IgD-negative memory B cell (primary cell): Measurements from ENCODE around the gene ZDHHC24. TPM values are rescaled to one million over a fixed set of nuclear protein-coding genes. Genes with fewer than 3 reads are reported as not detected.

Experiments used
- H3K27ac Mint-ChIP-seq, 3 donors: one replicate each; pipeline ENCODE4 v1.8.0; 2020 to 2022; ENCODE audit warnings: mild to moderate bottlenecking in 3 of 3, mixed read lengths in 3 of 3, moderate library complexity in 1 of 3
- H3K27me3 Mint-ChIP-seq: one replicate; pipeline ENCODE4 v1.8.0; 2021; ENCODE audit warnings: mixed read lengths
- H3K36me3 Mint-ChIP-seq: one replicate; pipeline ENCODE4 v1.8.0; 2020; ENCODE audit warnings: mild to moderate bottlenecking, mixed read lengths
- H3K4me1 Mint-ChIP-seq, 3 donors: one replicate each; pipeline ENCODE4 v1.8.0; 2020 to 2022; ENCODE audit warnings: mixed read lengths in 3 of 3, mild to moderate bottlenecking in 1 of 3
- H3K4me3 Mint-ChIP-seq, 4 donors: one replicate each; pipeline ENCODE4 v1.8.0; 2020 to 2022; ENCODE audit warnings: mild to moderate bottlenecking in 4 of 4, mixed read lengths in 4 of 4, moderate library complexity in 3 of 4
- H3K9me3 Mint-ChIP-seq, 3 donors: one replicate each; pipeline ENCODE4 v1.8.0; 2020 to 2021; ENCODE audit warnings: mixed read lengths in 3 of 3, mild to moderate bottlenecking in 1 of 3
- polyA plus RNA-seq: library from polyadenylated mRNA; unstranded; fragments of 300-500 nt; fragmentation: Illumina TruSeq; gene quantifications from one replicate; pipeline ENCODE4 v1.2.3, GENCODE V29; 2021

The ZDHHC24 gene
- polyA plus RNA-seq, 1 donor from 2014 or later: 21.6 TPM

GRCh38 chr11:66510990-66511339 is 34.9 kb downstream of the ZDHHC24 start:
- Mint-ChIP-seq H3K4me3 (peak overlapping the region; percentile 87 to 94 (median 90)), H3K9me3 (no peaks in the 10 kb centered on the region), H3K36me3 (peaks cover 6% of the 10 kb centered on the region), H3K27ac (peak overlapping the region in 2 of 3 donors; percentile 31 to 49), H3K4me1 (peaks cover 7 to 15% (median 13%) of the 10 kb centered on the region in 3 donors), H3K27me3 (no peaks in the 10 kb centered on the region)

- Mint-ChIP-seq H3K4me1 (peaks cover 7 to 15% (median 13%) of the 10 kb centered on the region in 3 donors), H3K9me3 (no peaks in the 10 kb centered on the region), H3K27ac (peak within 1 kb of the TSS; percentile 49 to 64 (median 63)), H3K4me3 (peak within 1 kb of the TSS; percentile 87 to 94 (median 90)), H3K27me3 (no peaks in the 10 kb centered on the region), H3K36me3 (peaks cover 10% of the 10 kb centered on the region)
Measured at GRCh38 chr11:66510271-66510989, 35.4 kb downstream of the ZDHHC24 start, which contains the start of gene BBS1. Gene BBS1 (plus strand): TSS chr11:66510635. CDS start chr11:66510660, 25 bp downstream.

GRCh38 chr11:66509131-66509561 is 36.7 kb downstream of the ZDHHC24 start:
- no peak overlapping the region for H3K27ac Mint-ChIP-seq
- no peaks in the 10 kb centered on the region for H3K9me3 Mint-ChIP-seq
- no peaks in the 10 kb centered on the region for H3K27me3 Mint-ChIP-seq
- H3K4me3 Mint-ChIP-seq: no peak overlapping the region
- peaks cover 7 to 15% (median 13%) of the 10 kb centered on the region in 3 donors for H3K4me1 Mint-ChIP-seq
- H3K36me3 Mint-ChIP-seq: peaks cover 9% of the 10 kb centered on the region

- no peaks in the 10 kb centered on the region for H3K9me3 Mint-ChIP-seq
- H3K27me3 Mint-ChIP-seq: no peaks in the 10 kb centered on the region
- peaks cover under 1 to 2% (median 1%) of the 10 kb centered on the region in 3 donors for H3K4me1 Mint-ChIP-seq
- H3K27ac Mint-ChIP-seq: no peak overlapping the region
- H3K4me3 Mint-ChIP-seq: no peak overlapping the region
- peaks cover 13% of the 10 kb centered on the region for H3K36me3 Mint-ChIP-seq
Measured at GRCh38 chr11:66505276-66505816, 40.5 kb downstream of the ZDHHC24 start.

- no peak overlapping the region for H3K4me3 Mint-ChIP-seq
- H3K27ac Mint-ChIP-seq: no peak overlapping the region
- H3K27me3 Mint-ChIP-seq: no peaks in the 10 kb centered on the region
- H3K4me1 Mint-ChIP-seq: no peaks in the 10 kb centered on the region
- H3K9me3 Mint-ChIP-seq: no peaks in the 10 kb centered on the region
- peaks cover 8% of the 10 kb centered on the region for H3K36me3 Mint-ChIP-seq
Measured at GRCh38 chr11:66498506-66498905, 47.3 kb downstream of the ZDHHC24 start.

DNA sequence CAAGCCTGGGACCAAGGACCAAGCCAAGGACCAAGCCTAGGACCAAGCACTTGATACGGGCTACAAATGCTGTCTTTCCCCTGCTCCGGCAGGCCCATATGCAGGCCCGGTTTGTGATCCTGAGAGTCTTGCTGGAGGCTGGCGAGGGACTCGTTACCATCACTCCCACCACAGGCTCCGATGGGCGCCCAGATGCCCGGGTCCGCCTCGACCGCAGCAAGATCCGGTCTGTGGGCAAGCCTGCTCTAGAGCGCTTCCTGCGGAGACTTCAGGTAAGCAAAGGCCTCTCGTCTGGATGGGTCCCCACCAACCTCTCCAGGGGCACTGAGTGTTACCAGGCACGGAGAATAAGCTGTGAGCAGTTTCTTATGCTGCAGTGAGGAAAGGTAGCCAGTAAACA is 48.6 kb downstream of the ZDHHC24 start:
- H3K4me3 Mint-ChIP-seq: no peak overlapping the region
- H3K27me3 Mint-ChIP-seq: no peaks in the 10 kb centered on the region
- no peak overlapping the region for H3K27ac Mint-ChIP-seq
- peaks cover 8% of the 10 kb centered on the region for H3K36me3 Mint-ChIP-seq
- no peaks in the 10 kb centered on the region for H3K9me3 Mint-ChIP-seq
- H3K4me1 Mint-ChIP-seq: no peaks in the 10 kb centered on the region

DNA sequence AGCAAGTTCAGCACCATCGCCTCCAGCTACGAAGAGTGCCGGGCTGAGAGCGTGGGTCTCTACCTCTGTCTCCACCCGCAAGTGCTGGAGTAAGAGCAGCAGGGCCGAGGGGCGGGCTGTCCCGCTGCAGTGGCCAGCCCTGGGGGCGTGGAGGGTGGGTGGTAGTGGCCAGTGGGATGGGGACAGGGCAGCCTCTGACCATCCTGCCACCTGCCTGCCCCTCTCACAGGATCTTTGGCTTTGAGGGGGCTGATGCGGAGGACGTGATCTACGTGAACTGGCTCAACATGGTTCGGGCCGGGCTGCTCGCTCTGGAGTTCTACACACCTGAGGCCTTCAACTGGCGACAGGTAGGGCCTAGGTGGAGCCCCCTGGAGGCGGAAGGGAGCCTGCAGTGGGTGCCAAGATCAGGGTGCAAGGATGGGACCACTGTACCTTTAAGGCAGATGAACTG is 50.4 kb downstream of the ZDHHC24 start:
- H3K27ac Mint-ChIP-seq: no peak overlapping the region
- no peaks in the 10 kb centered on the region for H3K4me1 Mint-ChIP-seq
- no peak overlapping the region for H3K4me3 Mint-ChIP-seq
- H3K9me3 Mint-ChIP-seq: no peaks in the 10 kb centered on the region
- peaks cover 6% of the 10 kb centered on the region for H3K36me3 Mint-ChIP-seq
- no peaks in the 10 kb centered on the region for H3K27me3 Mint-ChIP-seq

GRCh38 chr11:66494935-66495334 is 50.9 kb downstream of the ZDHHC24 start:
- H3K9me3 Mint-ChIP-seq: no peaks in the 10 kb centered on the region
- H3K4me1 Mint-ChIP-seq: no peaks in the 10 kb centered on the region
- H3K27me3 Mint-ChIP-seq: no peaks in the 10 kb centered on the region
- H3K36me3 Mint-ChIP-seq: peaks cover 6% of the 10 kb centered on the region
- no peak overlapping the region for H3K4me3 Mint-ChIP-seq
- H3K27ac Mint-ChIP-seq: peak overlapping the region in 1 of 3 donors; percentile 80

DNA sequence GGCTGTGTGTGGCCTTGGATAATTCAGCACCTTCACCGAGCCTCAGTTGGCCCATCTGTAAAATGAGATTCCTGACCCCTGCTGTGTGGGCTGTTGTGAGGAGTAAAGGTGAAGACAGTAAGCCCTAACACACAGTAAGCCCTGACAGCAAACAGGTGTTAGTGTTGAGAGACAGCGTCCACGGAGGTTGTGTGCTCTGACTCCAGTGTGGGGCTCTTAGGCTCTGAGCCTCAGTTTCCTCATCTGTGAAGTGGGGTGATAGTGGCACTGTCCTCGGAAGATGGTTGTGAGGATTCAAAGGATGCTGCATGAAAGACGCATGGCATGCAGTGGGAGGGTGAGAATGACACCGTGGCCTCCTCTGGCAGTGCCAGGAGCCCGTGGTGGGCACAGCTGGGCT is 51.4 kb downstream of the ZDHHC24 start:
- Mint-ChIP-seq H3K4me1 (no peaks in the 10 kb centered on the region), H3K4me3 (no peak overlapping the region)

GRCh38 chr11:66493130-66493529 is 52.7 kb downstream of the ZDHHC24 start:
- Mint-ChIP-seq H3K4me3 (no peak overlapping the region), H3K36me3 (peaks cover 4% of the 10 kb centered on the region), H3K9me3 (no peaks in the 10 kb centered on the region), H3K27me3 (no peaks in the 10 kb centered on the region), H3K27ac (no peak overlapping the region), H3K4me1 (no peaks in the 10 kb centered on the region)

More for the DNA sequence above, 51.4 kb downstream of the ZDHHC24 start:
- Mint-ChIP-seq H3K27me3 (no peaks in the 10 kb centered on the region), H3K27ac (peak overlapping the region in 1 of 3 donors; percentile 80), H3K9me3 (no peaks in the 10 kb centered on the region), H3K36me3 (peaks cover 6% of the 10 kb centered on the region)

DNA sequence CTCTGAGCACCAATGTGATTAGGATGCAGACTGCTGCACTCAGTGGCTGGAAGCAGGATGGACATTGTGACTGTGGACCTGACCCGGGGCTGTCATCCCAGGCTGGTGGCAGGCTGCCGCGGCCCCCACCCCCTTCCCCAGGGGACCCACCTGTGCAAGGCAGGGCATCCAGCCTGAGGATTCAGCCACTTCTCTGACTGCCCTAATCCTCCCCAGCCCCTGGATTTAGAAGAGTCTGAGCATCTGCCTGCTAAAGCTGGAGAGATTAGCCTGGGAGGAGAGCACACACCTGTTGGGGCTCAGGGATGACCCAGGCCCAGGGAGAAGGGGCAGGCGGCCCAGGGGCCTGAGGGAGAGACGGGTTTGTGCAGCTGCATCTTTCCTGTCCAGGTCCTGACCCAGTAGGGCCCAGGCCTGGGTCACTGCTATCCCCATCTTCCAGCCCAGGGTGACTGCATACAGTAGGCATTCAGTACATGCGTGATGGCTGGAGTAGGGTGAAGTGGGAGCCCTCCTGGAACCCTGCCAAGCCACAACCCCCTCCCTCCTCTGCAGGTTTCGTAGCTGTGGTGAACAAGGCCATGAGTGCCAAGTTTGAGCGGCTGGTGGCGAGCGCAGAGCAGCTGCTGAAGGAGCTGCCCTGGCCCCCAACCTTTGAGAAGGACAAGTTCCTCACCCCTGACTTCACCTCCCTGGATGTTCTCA is 53.5 kb downstream of the ZDHHC24 start:
- H3K4me1 Mint-ChIP-seq: no peaks in the 10 kb centered on the region
- no peak overlapping the region for H3K27ac Mint-ChIP-seq
- H3K36me3 Mint-ChIP-seq: peaks cover 4% of the 10 kb centered on the region
- H3K27me3 Mint-ChIP-seq: no peaks in the 10 kb centered on the region
- H3K9me3 Mint-ChIP-seq: no peaks in the 10 kb centered on the region
- no peak overlapping the region for H3K4me3 Mint-ChIP-seq

- Mint-ChIP-seq H3K27me3 (no peaks in the 10 kb centered on the region), H3K9me3 (no peaks in the 10 kb centered on the region), H3K4me1 (no peaks in the 10 kb centered on the region), H3K27ac (no peak overlapping the region), H3K36me3 (peaks cover 4% of the 10 kb centered on the region), H3K4me3 (no peak overlapping the region)
Measured at GRCh38 chr11:66491315-66491935, 54.4 kb downstream of the ZDHHC24 start.

- peaks cover 2% of the 10 kb centered on the region for H3K36me3 Mint-ChIP-seq
- H3K9me3 Mint-ChIP-seq: no peaks in the 10 kb centered on the region
- no peaks in the 10 kb centered on the region for H3K4me1 Mint-ChIP-seq
- H3K27me3 Mint-ChIP-seq: no peaks in the 10 kb centered on the region
- peak overlapping the region in 1 of 3 donors; percentile 19 for H3K27ac Mint-ChIP-seq
- no peak overlapping the region for H3K4me3 Mint-ChIP-seq
Measured at GRCh38 chr11:66489636-66490035, 56.2 kb downstream of the ZDHHC24 start.

DNA sequence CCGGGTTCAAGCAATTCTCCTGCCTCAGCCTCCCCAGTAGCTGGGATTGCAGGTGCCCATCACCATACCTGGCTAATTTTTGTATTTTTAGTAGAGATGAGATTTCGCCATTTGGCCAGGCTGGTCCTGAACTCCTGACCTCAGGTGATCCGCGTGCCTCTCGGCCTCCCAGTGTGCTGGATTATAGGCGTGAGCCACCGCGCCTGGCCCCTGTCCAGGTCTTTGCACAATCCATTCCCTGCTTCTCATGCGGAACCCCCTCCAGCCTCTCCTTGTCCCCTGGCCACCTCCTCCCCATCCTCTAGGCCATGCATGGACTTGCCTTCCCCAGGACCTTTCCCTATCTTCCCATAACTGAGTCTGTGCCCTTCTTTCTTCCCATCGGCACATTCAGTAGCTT is 56.9 kb downstream of the ZDHHC24 start:
- H3K9me3 Mint-ChIP-seq: no peaks in the 10 kb centered on the region
- peak overlapping the region in 1 of 3 donors; percentile 19 for H3K27ac Mint-ChIP-seq
- H3K36me3 Mint-ChIP-seq: peaks cover 2% of the 10 kb centered on the region

GRCh38 chr11:66484806-66485380 is 61.0 kb downstream of the ZDHHC24 start:
- Mint-ChIP-seq H3K27me3 (no peaks in the 10 kb centered on the region), H3K4me3 (no peak overlapping the region), H3K36me3 (no peaks in the 10 kb centered on the region), H3K9me3 (no peaks in the 10 kb centered on the region), H3K4me1 (peaks cover 0 to 6% (median 5%) of the 10 kb centered on the region in 3 donors), H3K27ac (no peak overlapping the region)

More for the DNA sequence above, 56.9 kb downstream of the ZDHHC24 start:
- Mint-ChIP-seq H3K4me1 (no peaks in the 10 kb centered on the region), H3K27me3 (no peaks in the 10 kb centered on the region), H3K4me3 (no peak overlapping the region)
